BE2C (cell line): ENCODE data around the gene ZNF460.
"Not testable (repeated sequence)": the region's sequence is repeated elsewhere in the genome, so short reads cannot be mapped to it uniquely, and the experiment has no call there.

ENCODE experiments used
- DNase-seq: peaks from one replicate; pipeline ENCODE4 v3.0.0-alpha.2; 2020
- H3K27me3 ChIP-seq: fragments of 250-450 bp; sonication (Bioruptor Pico); 2 replicates; pipeline ENCODE4 v1.5.1; 2020; ENCODE audit warnings: mild to moderate bottlenecking
- H3K36me3 ChIP-seq: fragments of 250-450 bp; sonication (Bioruptor Pico); 2 replicates; pipeline ENCODE4 v1.5.1; 2020; ENCODE audit warnings: mild to moderate bottlenecking
- H3K4me1 ChIP-seq: fragments of 250-450 bp; sonication (Bioruptor Pico); 2 replicates; pipeline ENCODE4 v1.5.1; 2020
- H3K4me3 ChIP-seq: 2 replicates; pipeline ENCODE4 v1.5.1; 2011; ENCODE audit warnings: low read depth, low read length
- H3K9me3 ChIP-seq: fragments of 250-450 bp; sonication (Bioruptor Pico); 2 replicates; pipeline ENCODE4 v1.5.1; 2020
- TF ChIP-seq, protein P1 (sequence below): IDR thresholded peaks from 2 replicates; pipeline ENCODE4 v1.5.1; 2012; ENCODE audit warnings: mild to moderate bottlenecking, low read depth, low read length

Gene ZNF460

GRCh38 chr19:57271280-57271679, 9.0 kb upstream of the ZNF460 start:
- no peak for DNase-seq
- TF ChIP-seq, protein P1, sequence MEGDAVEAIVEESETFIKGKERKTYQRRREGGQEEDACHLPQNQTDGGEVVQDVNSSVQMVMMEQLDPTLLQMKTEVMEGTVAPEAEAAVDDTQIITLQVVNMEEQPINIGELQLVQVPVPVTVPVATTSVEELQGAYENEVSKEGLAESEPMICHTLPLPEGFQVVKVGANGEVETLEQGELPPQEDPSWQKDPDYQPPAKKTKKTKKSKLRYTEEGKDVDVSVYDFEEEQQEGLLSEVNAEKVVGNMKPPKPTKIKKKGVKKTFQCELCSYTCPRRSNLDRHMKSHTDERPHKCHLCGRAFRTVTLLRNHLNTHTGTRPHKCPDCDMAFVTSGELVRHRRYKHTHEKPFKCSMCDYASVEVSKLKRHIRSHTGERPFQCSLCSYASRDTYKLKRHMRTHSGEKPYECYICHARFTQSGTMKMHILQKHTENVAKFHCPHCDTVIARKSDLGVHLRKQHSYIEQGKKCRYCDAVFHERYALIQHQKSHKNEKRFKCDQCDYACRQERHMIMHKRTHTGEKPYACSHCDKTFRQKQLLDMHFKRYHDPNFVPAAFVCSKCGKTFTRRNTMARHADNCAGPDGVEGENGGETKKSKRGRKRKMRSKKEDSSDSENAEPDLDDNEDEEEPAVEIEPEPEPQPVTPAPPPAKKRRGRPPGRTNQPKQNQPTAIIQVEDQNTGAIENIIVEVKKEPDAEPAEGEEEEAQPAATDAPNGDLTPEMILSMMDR, result no peak
- Histone ChIP-seq H3K9me3 (no peaks in the 10 kb centered on the region), H3K27me3 (no peaks in the 10 kb centered on the region), H3K4me3 (no peak overlapping the region), H3K36me3 (no peaks in the 10 kb centered on the region), H3K4me1 (no peaks in the 10 kb centered on the region)

GRCh38 chr19:57273014-57273413, 7.3 kb upstream of the ZNF460 start:
- no peaks in the 10 kb centered on the region for H3K9me3 ChIP-seq
- TF ChIP-seq, protein P1, result no peak
- no peaks in the 10 kb centered on the region for H3K36me3 ChIP-seq
- no peak for DNase-seq
- no peak overlapping the region for H3K4me3 ChIP-seq
- H3K4me1 ChIP-seq, result no peaks in the 10 kb centered on the region
- no peaks in the 10 kb centered on the region for H3K27me3 ChIP-seq

- DNase-seq, result no peak
- Histone ChIP-seq H3K4me3 (no peak overlapping the region), H3K27me3 (no peaks in the 10 kb centered on the region), H3K36me3 (no peaks in the 10 kb centered on the region; the same call in 1 of the 2 replicates), H3K4me1 (no peaks in the 10 kb centered on the region), H3K9me3 (no peaks in the 10 kb centered on the region)
- TF ChIP-seq, protein P1, result no peak
These were observed 3.9 kb upstream of the ZNF460 start for GRCh38 chr19:57276430-57276829.

DNA sequence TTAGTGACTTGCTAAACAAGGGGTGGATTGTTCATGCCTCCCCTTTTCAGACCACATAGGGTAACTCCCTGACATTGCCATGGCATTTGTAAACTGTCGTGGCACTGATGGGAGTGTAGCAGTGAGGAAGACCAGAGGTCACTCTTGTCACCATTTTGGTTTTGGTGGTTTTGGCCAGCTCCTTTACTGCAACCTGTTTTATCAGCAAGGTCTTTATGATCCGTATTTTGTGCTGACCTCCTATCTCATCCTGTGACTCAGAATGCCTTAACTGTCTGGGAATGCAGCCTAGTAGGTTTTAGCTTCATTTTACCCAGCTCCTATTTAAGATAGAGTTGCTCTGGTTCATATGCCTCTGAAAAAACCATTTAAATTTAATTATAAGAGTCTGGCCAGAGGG, 1.8 kb upstream of the ZNF460 start:
- not testable (repeated sequence) for H3K4me1 ChIP-seq, H3K27me3 ChIP-seq, DNase-seq, H3K4me3 ChIP-seq, H3K9me3 ChIP-seq
- H3K36me3 ChIP-seq, result peaks cover 11% of the 10 kb centered on the region

DNA sequence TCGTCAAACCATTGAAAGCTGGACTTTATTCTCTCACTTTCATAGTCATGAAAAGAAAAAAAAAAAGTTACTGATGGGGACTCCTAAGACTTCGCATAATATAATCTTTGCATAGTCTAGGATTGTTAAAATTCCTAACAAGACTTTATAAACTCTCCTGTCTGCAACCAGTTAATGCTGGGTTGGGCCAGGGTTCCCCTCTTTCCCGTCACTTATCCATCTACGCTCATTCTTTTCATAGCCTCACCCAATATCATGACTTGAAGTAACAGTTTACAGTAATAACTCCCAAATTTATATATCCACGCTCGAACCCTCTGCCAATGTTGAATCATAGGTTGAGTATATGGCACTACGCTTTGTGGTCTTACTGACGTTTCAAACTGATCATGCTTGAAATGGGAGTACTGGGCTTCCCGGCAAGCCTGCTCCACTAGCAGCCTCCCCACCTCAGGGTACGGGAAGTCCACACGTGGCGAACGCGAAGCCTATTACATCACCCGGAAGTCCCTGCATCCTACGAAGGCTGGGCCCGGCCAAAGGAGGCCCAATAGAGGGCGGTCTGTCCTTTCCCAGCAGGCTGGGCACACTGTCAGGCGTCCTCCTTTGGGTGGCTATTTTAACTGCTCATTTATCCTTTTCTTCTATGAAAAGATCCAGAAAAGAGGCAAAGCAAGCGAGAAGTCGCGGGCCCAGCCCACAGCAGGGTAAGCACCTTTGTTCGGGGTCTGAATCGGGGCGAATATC, 694 bp upstream of the ZNF460 start:
- Histone ChIP-seq H3K36me3 (peaks cover 20% of the 10 kb centered on the region), H3K4me3 (peak overlapping the region; percentile 99), H3K27me3 (no peaks in the 10 kb centered on the region), H3K9me3 (no peaks in the 10 kb centered on the region), H3K4me1 (peaks cover 4% of the 10 kb centered on the region; the same call in 1 of the 2 replicates)
- TF ChIP-seq, protein P1, result peak; percentile 43
- peak; percentile 94 for DNase-seq

DNA sequence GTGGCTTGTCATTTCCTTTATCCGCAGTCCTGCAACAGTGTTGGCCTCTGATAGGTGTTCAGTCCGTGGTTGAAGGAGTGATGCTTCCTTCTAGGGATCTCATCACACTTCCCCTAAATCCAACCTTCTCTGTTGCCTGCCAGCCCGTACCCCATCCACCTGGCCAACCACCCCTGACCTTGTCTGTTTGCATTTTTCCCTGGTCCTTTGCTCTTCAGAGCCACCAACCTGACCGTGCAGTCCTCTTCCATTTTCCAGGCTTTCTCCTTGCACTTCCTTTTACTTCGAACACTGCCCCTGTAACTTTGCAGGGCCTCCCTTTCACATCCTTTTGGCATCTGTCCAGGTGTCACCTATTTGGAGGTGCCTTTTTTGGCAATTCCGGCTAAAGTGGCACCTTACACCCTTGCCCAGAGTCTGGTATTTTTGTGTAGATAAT, 696 bp downstream of the ZNF460 start:
- TF ChIP-seq, protein P1, result no peak
- Histone ChIP-seq H3K9me3 (no peaks in the 10 kb centered on the region), H3K4me1 (peaks cover 4% of the 10 kb centered on the region; the same call in 1 of the 2 replicates), H3K27me3 (no peaks in the 10 kb centered on the region), H3K4me3 (peak overlapping the region; percentile 99), H3K36me3 (peaks cover 34% of the 10 kb centered on the region)
- DNase-seq, result no peak
